GM19455 (cell line): Measurements from ENCODE around the gene RPEL1.
"Not testable (repeated sequence)": the region's sequence is repeated elsewhere in the genome, so short reads cannot be mapped to it uniquely, and the experiment has no call there.

ENCODE experiments used
- ATAC-seq: cut with Tn5 transposase; IDR thresholded peaks from one replicate; pipeline ENCODE4 v1.9.1; 2021; ENCODE audit not compliant: unreplicated experiment

RPEL1 gene

GRCh38 chr10:103245587-103245986 is at the start of gene RPEL1:
RPEL1 (plus strand) TSS chr10:103245887; CDS start chr10:103245997, 110 bp downstream.
- ATAC-seq: not testable (repeated sequence)

DNA sequence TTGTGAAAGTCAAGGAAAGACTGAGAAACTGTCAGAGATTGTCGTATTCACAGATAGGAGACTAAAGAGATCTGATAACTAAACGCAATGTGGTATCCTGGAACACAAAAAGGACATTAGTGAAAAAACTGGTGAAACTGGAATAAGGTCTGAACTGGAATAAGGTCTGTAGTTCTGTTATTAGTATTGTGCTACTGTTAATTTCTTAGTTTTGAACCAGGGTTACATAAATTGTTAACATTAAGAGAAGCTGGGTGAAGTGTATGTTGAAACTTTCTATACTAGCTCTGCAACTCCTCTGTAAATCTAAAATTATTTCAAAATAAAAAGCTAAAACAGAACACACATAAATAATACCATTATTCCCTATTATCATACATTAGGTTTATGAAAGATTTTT is 49.2 kb upstream of the RPEL1 start:
- ATAC-seq: no peak

DNA sequence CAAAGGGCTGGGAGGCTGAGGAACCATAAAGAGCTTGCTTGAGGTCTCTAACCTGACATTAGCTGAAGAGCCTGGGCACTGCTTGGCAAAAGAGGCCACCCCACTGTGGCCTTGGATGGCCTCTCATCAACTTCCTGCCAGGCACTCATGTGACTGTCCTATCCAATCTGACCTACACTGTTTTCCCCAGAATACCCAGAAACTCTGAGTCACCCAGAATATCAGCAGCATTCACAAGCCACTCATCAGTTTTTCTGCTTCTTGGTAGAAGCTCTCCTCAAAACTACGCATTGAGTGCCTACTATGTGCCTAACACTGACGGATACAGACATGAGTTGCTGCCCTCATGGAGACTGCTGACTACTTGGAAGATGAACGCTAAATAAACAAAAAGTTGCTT is 48.5 kb upstream of the RPEL1 start:
- no peak for ATAC-seq

GRCh38 chr10:103197903-103198302 is 47.8 kb upstream of the RPEL1 start:
- no peak for ATAC-seq

- no peak for ATAC-seq
These were observed 47.0 kb upstream of the RPEL1 start for GRCh38 chr10:103198648-103199047.

GRCh38 chr10:103199488-103199887 is 46.2 kb upstream of the RPEL1 start:
- ATAC-seq: no peak

- no peak for ATAC-seq
These were observed 43.4 kb upstream of the RPEL1 start for GRCh38 chr10:103202319-103202718.

- no peak for ATAC-seq
These were observed 42.2 kb upstream of the RPEL1 start for GRCh38 chr10:103203466-103203865.

- no peak for ATAC-seq
These were observed 41.1 kb upstream of the RPEL1 start for GRCh38 chr10:103204353-103205255.

DNA sequence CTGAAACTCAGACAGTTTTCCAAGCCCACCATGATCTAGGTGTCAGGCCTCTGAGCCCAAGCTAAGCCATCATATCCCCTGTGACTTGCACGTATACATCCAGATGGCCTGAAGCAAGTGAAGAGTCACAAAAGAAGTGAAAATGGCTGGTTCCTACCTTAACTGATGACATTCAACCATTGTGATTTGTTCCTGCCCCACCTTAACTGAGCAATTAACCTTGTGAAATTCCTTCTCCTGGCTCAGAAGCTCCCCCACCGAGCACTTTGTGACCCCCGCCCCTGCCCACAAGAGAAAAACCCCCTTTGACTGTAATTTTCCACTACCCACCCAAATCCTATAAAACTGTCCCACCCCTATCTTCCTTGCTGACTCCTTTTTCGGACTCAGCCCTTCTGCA is 40.3 kb upstream of the RPEL1 start:
- ATAC-seq: not testable (repeated sequence)

- not testable (repeated sequence) for ATAC-seq
These were observed 39.0 kb upstream of the RPEL1 start for GRCh38 chr10:103206715-103207114.

GRCh38 chr10:103207141-103207540 is 38.5 kb upstream of the RPEL1 start:
- ATAC-seq: no peak

- not testable (repeated sequence) for ATAC-seq
These were observed 38.0 kb upstream of the RPEL1 start for GRCh38 chr10:103207643-103208042.

GRCh38 chr10:103210262-103210661 is 35.4 kb upstream of the RPEL1 start:
- ATAC-seq: not testable (repeated sequence)

DNA sequence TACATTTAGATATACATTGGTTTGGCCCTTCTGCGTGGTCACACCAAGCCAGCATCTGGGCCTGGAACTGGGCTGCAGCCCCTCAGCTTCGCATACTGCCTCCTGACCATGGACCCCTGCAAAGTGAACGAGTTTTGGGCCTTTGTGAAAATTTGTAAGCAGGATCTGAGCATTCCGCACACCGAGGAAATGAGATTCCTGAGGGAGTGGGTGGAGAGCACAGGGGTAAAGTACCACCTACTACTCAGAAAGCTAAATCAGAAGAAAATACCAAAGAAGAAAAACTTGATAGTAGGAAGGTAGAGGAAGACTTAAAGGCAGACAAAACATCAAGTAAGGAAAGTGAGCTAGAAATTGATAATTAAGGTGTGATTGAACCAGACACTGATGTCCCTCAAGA is 30.1 kb upstream of the RPEL1 start:
- no peak for ATAC-seq

DNA sequence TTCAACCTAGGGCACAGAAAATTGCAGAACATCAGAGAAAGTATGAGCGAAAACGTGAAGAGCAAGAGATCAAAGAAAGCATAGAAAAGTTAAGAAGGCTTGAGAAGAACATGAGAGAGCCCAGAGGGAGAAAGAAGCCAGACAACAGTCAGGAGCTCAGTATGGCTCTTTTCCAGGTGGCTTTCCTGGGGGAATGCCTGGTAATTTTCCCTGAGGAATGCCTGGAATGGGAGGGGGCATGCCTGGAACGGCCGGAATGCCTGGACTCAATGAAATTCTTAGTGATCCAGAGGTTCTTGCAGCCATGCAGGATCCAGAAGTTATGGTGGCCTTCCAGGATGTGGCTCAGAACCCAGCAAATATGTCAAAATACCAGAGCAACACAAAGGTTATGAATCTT is 29.3 kb upstream of the RPEL1 start:
- ATAC-seq: not testable (repeated sequence)

DNA sequence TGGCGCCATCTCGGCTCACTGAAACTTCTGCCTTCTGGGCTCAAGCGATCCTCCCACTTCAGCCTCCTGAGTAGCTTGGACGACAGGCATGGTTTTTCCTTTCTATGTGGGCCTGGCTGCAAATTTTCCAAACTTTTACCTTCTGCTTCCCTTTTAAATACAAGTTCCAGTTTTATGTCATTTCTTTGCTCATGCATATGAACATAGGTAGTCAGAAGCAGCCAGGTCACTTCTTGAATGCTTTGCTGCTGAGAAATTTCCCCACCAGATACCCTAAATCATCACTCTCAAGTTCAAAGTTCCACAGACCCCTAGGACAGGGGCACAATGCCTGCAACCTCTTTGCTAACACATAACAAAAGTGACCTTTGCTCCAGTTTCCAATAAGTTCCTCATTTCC is 21.6 kb upstream of the RPEL1 start:
- ATAC-seq: no peak

- not testable (repeated sequence) for ATAC-seq
These were observed 21.0 kb upstream of the RPEL1 start for GRCh38 chr10:103224721-103225120.

DNA sequence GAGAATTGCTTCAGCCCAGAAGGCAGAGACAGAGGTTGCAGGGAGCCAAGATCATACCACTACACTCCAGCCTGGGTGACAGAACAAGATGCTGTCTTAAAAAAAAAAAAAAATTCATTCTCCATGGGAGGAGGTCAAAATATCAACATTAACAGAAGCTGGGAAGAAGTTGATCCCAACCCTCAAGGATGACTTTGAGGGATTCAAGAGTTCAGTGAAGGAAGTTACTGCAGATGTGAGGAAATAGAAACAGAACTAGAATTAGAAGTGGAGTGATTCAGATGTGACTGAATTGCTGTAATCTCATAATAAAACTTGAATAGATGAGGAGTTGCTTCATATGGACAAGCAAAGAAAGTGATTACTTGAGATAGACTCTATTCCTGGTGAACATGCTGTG is 19.7 kb upstream of the RPEL1 start:
- ATAC-seq: no peak

- ATAC-seq: no peak
These were observed 18.3 kb upstream of the RPEL1 start for GRCh38 chr10:103227416-103227815.

GRCh38 chr10:103231047-103231551 is 14.6 kb upstream of the RPEL1 start:
- no peak for ATAC-seq

GRCh38 chr10:103232131-103232673 is 13.5 kb upstream of the RPEL1 start:
- no peak for ATAC-seq
